MM.1S (cell line): Measurements from ENCODE around the gene CYBRD1.

Experiments
- DNase-seq: peaks from one replicate; pipeline ENCODE4 v3.0.0-alpha.2; 2015
- H2AFZ ChIP-seq: fragments of 300-600 bp; sonication (generic); 2 replicates; pipeline ENCODE4 v1.6.0; 2016; ENCODE audit warnings: antibody characterized with exemption, low read length
- H3F3A ChIP-seq: fragments of 300-600 bp; sonication (generic); 2 replicates; pipeline ENCODE4 v1.6.1; 2016; ENCODE audit warnings: mild to moderate bottlenecking, antibody characterized with exemption, low read length, moderate library complexity, mixed read lengths; ENCODE audit not compliant: insufficient read depth
- H3K27ac ChIP-seq: fragments of 300-600 bp; sonication (generic); 2 replicates; pipeline ENCODE4 v1.5.1; 2016; ENCODE audit warnings: mild to moderate bottlenecking, low read length
- H3K27me3 ChIP-seq: fragments of 300-600 bp; sonication (generic); replicated peaks from 2 replicates; pipeline ENCODE4 v1.6.0; 2016; ENCODE audit warnings: low read length; ENCODE audit not compliant: insufficient read depth
- H3K36me3 ChIP-seq: fragments of 300-600 bp; sonication (generic); replicated peaks from 2 replicates; pipeline ENCODE4 v1.6.1; 2016; ENCODE audit warnings: mild to moderate bottlenecking, low read length, mixed read lengths; ENCODE audit not compliant: insufficient read depth
- H3K4me1 ChIP-seq: fragments of 300-600 bp; sonication (generic); 2 replicates; pipeline ENCODE4 v1.6.1; 2016; ENCODE audit warnings: low read length, mixed read lengths
- H3K4me2 ChIP-seq: fragments of 300-600 bp; sonication (generic); 2 replicates; pipeline ENCODE4 v1.6.0; 2016; ENCODE audit warnings: low read depth, low read length
- H3K4me3 ChIP-seq: fragments of 300-600 bp; sonication (generic); 2 replicates; pipeline ENCODE4 v1.5.1; 2016; ENCODE audit warnings: low read length, mixed read lengths
- H3K79me2 ChIP-seq: fragments of 300-600 bp; sonication (generic); 2 replicates; pipeline ENCODE4 v1.6.1; 2016; ENCODE audit warnings: mixed run types, low read length, mixed read lengths
- H3K9ac ChIP-seq: fragments of 300-600 bp; sonication (generic); 2 replicates; pipeline ENCODE4 v1.6.1; 2016; ENCODE audit warnings: low read length, mixed read lengths
- H3K9me2 ChIP-seq: fragments of 300-600 bp; sonication (generic); replicated peaks from 2 replicates; pipeline ENCODE4 v1.6.1; 2016; ENCODE audit warnings: mild to moderate bottlenecking, low read length, mixed read lengths; ENCODE audit not compliant: insufficient read depth
- H3K9me3 ChIP-seq: fragments of 300-600 bp; sonication (generic); replicated peaks from 2 replicates; pipeline ENCODE4 v1.6.1; 2016; ENCODE audit warnings: mild to moderate bottlenecking, low read length, mixed read lengths; ENCODE audit not compliant: insufficient read depth
- H4K20me1 ChIP-seq: fragments of 300-600 bp; sonication (generic); 2 replicates; pipeline ENCODE4 v1.6.1; 2016; ENCODE audit warnings: mild to moderate bottlenecking, low read length, moderate library complexity, mixed read lengths; ENCODE audit not compliant: insufficient read depth
- CTCF ChIP-seq: fragments of 300-600 bp; sonication (generic); IDR thresholded peaks from 2 replicates; pipeline ENCODE4 v1.5.1; 2016; ENCODE audit warnings: antibody characterized with exemption, low read length, mixed read lengths
- EZH2 ChIP-seq: fragments of 300-600 bp; sonication (generic); optimal IDR thresholded peaks from 2 replicates; pipeline ENCODE3; 2017; ENCODE audit warnings: low read depth, mild to moderate bottlenecking, antibody characterized with exemption, low read length, mixed read lengths
- EZH2phosphoT487 ChIP-seq: fragments of 300-600 bp; sonication (generic); IDR thresholded peaks from 2 replicates; pipeline ENCODE4 v1.6.1; 2018; ENCODE audit warnings: antibody characterized with exemption, low read length

CYBRD1 gene

GRCh38 chr2:171482877-171483276 lies 39.4 kb upstream of the CYBRD1 start:
- Histone ChIP-seq H3K4me1 (peaks cover 7% of the 10 kb centered on the region), H2AFZ (no peak overlapping the region), H3K9me2 (no peaks in the 10 kb centered on the region), H3K9ac (no peak overlapping the region), H3K9me3 (no peaks in the 10 kb centered on the region), H3K4me2 (no peak overlapping the region), H3K4me3 (no peak overlapping the region), H3F3A (no peaks in the 10 kb centered on the region), H3K27me3 (no peaks in the 10 kb centered on the region), H3K79me2 (no peaks in the 10 kb centered on the region), H4K20me1 (no peaks in the 10 kb centered on the region), H3K27ac (no peak overlapping the region), H3K36me3 (no peaks in the 10 kb centered on the region)
- DNase-seq = no peak
- TF ChIP-seq EZH2phosphoT487 = no peak
- TF ChIP-seq CTCF = no peak
- no peak for TF ChIP-seq EZH2

- no peak overlapping the region for H3K4me2 ChIP-seq
- no peak for DNase-seq
- no peak overlapping the region for H3K27ac ChIP-seq
- H3K4me3 ChIP-seq = no peak overlapping the region
- no peak overlapping the region for H3K9ac ChIP-seq
- TF ChIP-seq EZH2phosphoT487 = no peak
- TF ChIP-seq EZH2 = no peak
- TF ChIP-seq CTCF = no peak
- peaks cover 7% of the 10 kb centered on the region for H3K4me1 ChIP-seq
- H3K9me3 ChIP-seq = no peaks in the 10 kb centered on the region
- no peaks in the 10 kb centered on the region for H4K20me1 ChIP-seq
- no peaks in the 10 kb centered on the region for H3F3A ChIP-seq
- H3K36me3 ChIP-seq = no peaks in the 10 kb centered on the region
- no peak overlapping the region for H2AFZ ChIP-seq
- no peaks in the 10 kb centered on the region for H3K9me2 ChIP-seq
- no peaks in the 10 kb centered on the region for H3K79me2 ChIP-seq
- H3K27me3 ChIP-seq = no peaks in the 10 kb centered on the region
Measured at GRCh38 chr2:171483793-171484192, 38.5 kb upstream of the CYBRD1 start.

GRCh38 chr2:171485116-171485515 lies 37.2 kb upstream of the CYBRD1 start:
- TF ChIP-seq EZH2 = no peak
- no peak for TF ChIP-seq CTCF
- TF ChIP-seq EZH2phosphoT487 = no peak
- Histone ChIP-seq H4K20me1 (no peaks in the 10 kb centered on the region), H3K9me2 (no peaks in the 10 kb centered on the region), H3K9me3 (no peaks in the 10 kb centered on the region), H3K4me3 (no peak overlapping the region), H3K9ac (no peak overlapping the region), H3K79me2 (no peaks in the 10 kb centered on the region), H3K27ac (no peak overlapping the region), H3F3A (no peaks in the 10 kb centered on the region), H2AFZ (no peak overlapping the region), H3K27me3 (no peaks in the 10 kb centered on the region), H3K36me3 (no peaks in the 10 kb centered on the region), H3K4me2 (no peak overlapping the region), H3K4me1 (peaks cover 7% of the 10 kb centered on the region)
- DNase-seq = no peak
